GM10266 (cell line): Measurements from ENCODE around the gene CD300LD.

Experiments used
- DNase-seq: peaks from one replicate; pipeline ENCODE4 v3.0.0; 2012; ENCODE audit errors: extremely low spot score
- CTCF ChIP-seq: IDR thresholded peaks from 2 replicates; pipeline ENCODE4 v1.5.1; 2012; ENCODE audit warnings: mild to moderate bottlenecking, low read depth; ENCODE audit not compliant: control insufficient read depth, insufficient read depth; ENCODE audit errors: missing control alignments

The CD300LD gene

GRCh38 chr17:74599448-74599939 lies 7.4 kb upstream of the CD300LD start:
- no peak for DNase-seq
- no peak for TF ChIP-seq CTCF

DNA sequence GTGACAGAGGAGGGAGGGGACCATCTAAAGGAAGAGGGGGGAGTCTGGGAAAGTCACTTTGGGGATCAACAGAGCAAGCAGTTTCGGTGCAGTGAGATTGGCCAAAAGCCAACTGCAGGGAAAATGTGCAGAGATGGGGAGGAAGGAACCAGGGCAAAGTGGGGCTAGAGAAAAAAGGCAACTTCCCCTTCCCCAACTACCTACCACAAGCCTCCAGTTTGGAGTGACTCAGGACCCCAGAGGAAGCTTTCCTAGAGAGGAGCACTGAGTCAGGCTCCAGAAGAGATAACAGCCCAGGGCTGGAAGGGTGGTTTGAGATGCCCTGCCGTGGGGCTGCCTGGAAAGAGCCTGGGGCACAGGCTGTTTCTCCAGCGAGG lies 6.9 kb upstream of the CD300LD start:
- DNase-seq = no peak
- TF ChIP-seq CTCF = no peak

GRCh38 chr17:74598346-74599022 lies 6.4 kb upstream of the CD300LD start:
- TF ChIP-seq CTCF = no peak
- no peak for DNase-seq

- DNase-seq = no peak
- TF ChIP-seq CTCF = no peak
Measured at GRCh38 chr17:74597069-74597790, 5.1 kb upstream of the CD300LD start.

GRCh38 chr17:74595037-74595750 lies 3.1 kb upstream of the CD300LD start:
- no peak for DNase-seq
- TF ChIP-seq CTCF = no peak

DNA sequence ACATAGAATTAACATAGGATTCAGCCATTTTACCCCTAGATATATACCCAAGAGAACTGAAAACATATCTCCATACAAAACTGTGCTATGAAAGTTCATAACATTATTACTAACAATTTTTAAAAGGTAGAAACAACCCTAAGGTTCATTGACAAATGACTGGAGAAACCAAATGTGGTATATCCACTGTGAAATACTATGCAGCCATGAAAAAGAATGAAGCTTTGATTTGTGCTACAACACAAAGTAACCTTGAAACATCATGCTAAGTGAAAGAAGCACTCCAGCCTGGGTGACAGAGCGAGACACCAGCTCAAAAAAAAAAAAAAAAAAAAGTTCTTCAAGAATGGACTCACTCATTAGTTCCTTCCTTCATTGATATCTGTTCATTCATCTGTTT lies 580 bp downstream of the CD300LD start:
- no peak for TF ChIP-seq CTCF
- no peak for DNase-seq
